A549 (cell line): Measurements from ENCODE around the gene NACC2.

ENCODE experiments used
- CEBPB ChIP-seq, 2 experiments: fragments of >200 bp in 1 of 2; sonication (Bioruptor Twin) in 1 of 2; formaldehyde crosslinking in 1 of 2; IDR thresholded peaks; 2 replicates each; pipeline ENCODE4 v1.6.1; 2012 to 2016
- CTCF ChIP-seq: fragments of >200 bp; sonication (Bioruptor Twin); formaldehyde crosslinking; IDR thresholded peaks from 3 replicates; pipeline ENCODE4 v1.5.1; 2016
- MYC ChIP-seq: IDR thresholded peaks from 2 replicates; pipeline ENCODE4 v1.6.1; 2012; ENCODE audit warnings: mild to moderate bottlenecking, inconsistent platforms, low read length, improper control_type of control experiment, borderline replicate concordance
- RAD21 ChIP-seq, 2 experiments: fragments of >200 bp in 1 of 2; sonication (Bioruptor Twin) in 1 of 2; formaldehyde crosslinking in 1 of 2; IDR thresholded peaks in 1 of 2; conservative IDR thresholded peaks in 1 of 2; 2 replicates in 1 of 2; 3 replicates in 1 of 2; pipeline ENCODE4 v1.6.1; 2012 to 2018; ENCODE audit warnings: inconsistent platforms in 1 of 2

- TF ChIP-seq CTCF (no peak), CEBPB (IDR thresholded peaks at IDR 0.05) (no peak), MYC (no peak), RAD21 (conservative IDR thresholded peaks at IDR 0.05 in 1 of 2, IDR thresholded peaks at IDR 0.05 in 1 of 2) (no peak)
Observed at GRCh38 chr9:136044207-136044970, 50.7 kb downstream of the NACC2 start.
